ENCODE data around the gene NLGN4Y. TPM values are rescaled to one million over a fixed set of nuclear protein-coding genes. Genes with fewer than 3 reads are reported as not detected.

NLGN4Y gene
- total RNA-seq, 1 donor from 2014 or later, result 43.6 TPM

DNA sequence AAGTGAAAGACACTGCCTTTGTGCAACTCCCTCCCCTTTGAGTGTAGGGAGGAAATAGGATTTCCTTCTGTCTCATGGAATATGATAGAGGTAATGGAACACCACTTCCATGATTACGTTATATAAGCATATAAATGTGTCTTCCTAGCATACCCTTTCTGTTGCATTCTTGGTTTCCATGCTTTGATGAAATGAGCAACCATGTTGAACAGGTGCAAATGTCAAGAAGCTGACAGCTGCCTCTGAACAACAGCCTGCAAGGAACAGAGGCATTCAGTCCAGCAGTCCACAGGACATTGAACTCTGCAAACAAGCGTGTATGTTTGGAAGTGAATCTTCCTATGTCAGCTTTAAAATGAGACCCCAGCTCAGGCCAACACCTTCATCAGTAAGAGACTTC lies 117.5 kb downstream of the NLGN4Y start:
- no peak for DNase-seq (ENCODE audit: low spot score in 2 of 2)
- no peak for FAIRE-seq

DNA sequence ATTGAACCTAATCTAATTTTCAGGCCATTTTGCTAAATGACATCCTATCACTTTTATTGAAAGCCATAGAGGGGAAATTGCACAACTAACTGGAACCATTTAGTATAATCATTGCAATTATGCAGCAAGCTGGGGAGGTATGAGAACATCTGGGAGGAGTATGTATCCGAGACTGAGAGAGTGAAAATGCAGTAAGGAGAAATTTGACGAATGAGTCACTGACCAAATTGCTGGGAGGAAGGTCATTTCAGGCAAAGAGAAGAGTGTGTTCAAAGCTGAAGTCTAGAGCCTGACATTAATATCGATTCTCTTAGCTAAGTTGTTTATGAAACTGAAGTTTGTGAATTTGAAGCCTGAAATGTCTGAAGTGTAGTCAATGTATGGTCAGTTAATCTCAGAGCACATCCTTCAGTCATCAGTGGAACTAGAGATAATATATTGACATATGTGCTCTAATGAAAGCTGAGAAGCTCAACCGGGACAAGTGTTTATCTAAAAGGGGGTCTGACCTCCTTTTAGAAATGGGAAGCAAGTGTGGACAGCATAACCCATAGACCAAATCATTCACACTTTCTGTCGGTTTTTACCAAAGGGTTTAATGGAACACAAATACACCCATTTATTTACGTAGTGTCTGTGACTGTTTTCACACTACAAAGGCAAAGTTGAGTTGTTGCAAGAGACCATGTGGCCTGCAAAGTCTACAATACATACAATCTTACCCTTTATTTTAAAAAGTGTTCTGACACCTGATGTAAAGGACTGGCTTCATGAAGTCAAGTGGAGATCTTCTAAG lies 120.0 kb downstream of the NLGN4Y start:
- FAIRE-seq (no peak), DNase-seq (ENCODE audit: low spot score in 2 of 2) (no peak)

DNA sequence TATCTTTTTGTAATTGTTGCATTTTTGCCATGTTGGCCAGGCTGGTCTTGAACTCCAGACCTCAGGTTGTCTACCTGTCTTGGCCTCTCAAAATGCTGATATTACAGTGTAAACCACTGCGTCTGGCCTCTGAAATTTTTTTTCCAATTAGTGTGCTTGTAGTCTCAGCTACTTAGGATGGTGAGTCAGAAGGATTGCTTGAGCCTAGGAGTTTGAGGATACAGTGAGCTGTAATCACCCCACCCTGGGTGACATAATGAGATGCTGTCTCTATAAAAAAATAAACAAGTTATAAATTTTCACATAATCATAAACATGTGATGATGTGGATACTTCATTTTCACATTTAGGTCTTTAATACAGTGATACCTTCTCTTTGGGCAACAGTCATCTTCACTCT lies 154.9 kb downstream of the NLGN4Y start:
- no peak for DNase-seq (ENCODE audit: low spot score in 2 of 2)
- FAIRE-seq, result no peak

DNA sequence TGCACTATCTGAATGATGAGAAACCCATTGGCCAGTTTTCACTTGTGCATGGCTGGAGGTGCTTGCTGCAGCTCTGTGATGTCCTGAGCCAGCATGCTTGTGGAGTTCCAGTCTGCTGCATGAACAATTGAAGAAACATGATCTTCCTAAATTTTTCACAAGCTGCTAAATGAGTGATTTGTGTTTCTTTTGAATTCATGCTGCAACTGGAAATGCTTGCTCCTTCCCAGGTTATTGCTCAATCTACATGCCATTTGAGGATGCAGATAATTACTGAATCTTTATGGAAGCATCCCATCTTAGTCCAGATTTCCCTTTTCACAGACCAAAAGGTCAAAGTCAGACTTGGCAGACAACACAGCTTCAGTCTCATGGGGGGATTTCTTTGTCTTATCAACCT lies 170.2 kb downstream of the NLGN4Y start:
- no peak for DNase-seq (ENCODE audit: low spot score in 2 of 2)

DNA sequence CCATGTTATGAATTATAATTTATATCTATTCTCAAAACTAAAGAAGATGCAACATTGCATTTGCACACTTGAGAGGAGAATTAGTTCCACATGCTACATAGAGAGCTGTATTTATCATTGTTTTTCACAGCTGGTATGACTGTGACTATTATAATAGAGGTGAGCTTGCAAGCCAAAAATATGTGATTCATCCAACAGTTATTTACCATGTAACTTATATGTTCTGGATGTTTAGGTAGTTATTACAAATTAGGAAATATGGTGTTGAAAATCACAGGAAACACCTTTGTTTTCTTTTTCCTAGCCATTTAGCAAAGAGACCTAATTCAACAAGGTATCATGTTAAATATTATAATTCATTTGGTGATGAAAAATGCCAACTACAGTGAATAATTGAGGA lies 183.8 kb downstream of the NLGN4Y start:
- no peak for FAIRE-seq
- DNase-seq (ENCODE audit: low spot score in 2 of 2), result no peak

More for the DNA sequence above, 170.2 kb downstream of the NLGN4Y start:
- FAIRE-seq, result no peak

DNA sequence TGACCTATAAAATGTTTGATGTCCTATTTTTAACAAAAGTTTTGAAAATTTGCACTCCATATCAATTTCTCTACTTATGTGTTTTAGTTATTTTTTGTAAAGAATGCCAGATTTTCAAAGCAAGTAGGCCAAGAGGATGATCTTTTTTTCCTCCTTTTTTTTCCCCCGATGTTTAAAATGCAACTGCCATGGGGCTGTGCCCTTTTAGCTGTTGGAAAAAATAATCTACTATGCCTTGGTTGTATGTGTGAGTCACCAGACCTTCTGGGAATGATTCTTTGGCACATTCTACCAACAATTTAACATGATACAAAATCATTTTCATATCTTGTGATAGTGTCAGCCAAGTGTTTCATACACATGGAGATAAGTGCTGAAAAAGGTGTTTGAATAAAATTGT lies 217.3 kb downstream of the NLGN4Y start:
- no peak for FAIRE-seq
- DNase-seq (ENCODE audit: low spot score in 2 of 2), result no peak

DNA sequence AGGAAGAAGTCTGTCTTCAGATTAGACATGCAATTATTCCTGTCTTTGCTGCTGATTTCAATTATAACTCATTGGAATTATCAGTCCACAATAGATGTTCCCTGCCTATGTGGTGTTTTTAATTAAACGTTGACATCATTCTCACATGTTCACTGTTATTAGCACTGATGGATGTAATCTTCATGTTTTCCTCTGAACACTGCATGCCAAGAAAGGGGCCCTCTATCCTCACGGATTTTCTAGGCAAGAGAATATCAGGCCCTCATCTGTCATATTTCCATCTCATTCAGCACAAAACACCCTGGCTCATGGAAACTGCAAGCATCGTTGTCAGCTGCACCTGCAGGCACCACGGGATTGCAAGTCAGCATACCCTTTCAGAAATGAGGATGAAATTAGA lies 224.0 kb downstream of the NLGN4Y start:
- FAIRE-seq, result no peak

DNA sequence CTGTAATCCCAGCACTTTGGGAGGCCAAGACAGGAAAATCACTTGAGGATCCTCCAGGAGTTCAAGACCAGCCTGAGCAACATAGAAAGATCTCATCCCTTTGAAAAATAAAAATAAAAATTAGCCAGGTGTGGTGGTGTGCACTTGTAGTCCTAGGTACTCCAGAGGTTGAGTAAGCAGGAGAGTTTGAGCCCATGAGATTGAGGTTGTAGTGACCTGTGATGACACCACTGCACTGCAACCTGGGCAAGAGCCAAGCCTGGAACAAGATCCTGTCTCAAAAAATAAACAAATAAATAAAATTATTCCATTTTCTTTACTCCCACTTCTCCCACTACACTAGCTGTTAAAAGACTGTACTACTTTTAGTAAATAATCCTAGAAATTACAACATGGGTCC lies 231.2 kb downstream of the NLGN4Y start:
- DNase-seq (ENCODE audit: low spot score in 2 of 2), result no peak
- no peak for FAIRE-seq

More for the DNA sequence above, 224.0 kb downstream of the NLGN4Y start:
- no peak for DNase-seq (ENCODE audit: low spot score in 2 of 2)

DNA sequence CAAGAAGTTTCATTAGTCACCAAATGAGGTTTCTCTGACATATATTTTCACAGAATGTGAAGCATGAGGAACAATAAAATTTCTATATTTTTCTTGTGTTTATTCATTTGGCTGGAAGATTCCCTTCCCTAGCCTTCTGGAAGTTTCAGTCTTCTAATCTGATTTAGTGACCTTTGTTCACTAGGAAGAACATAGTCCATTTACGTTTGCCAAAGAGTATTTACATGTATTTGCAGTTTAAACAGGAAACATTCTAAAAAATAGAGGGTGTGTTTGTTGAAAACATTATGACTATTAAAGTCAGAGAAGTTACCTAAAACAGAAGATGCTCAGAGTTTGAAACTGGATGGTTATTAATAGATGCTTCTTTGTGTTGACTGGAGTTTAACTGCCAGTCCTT lies 238.6 kb downstream of the NLGN4Y start:
- DNase-seq (ENCODE audit: low spot score in 2 of 2), result no peak
- no peak for FAIRE-seq

DNA sequence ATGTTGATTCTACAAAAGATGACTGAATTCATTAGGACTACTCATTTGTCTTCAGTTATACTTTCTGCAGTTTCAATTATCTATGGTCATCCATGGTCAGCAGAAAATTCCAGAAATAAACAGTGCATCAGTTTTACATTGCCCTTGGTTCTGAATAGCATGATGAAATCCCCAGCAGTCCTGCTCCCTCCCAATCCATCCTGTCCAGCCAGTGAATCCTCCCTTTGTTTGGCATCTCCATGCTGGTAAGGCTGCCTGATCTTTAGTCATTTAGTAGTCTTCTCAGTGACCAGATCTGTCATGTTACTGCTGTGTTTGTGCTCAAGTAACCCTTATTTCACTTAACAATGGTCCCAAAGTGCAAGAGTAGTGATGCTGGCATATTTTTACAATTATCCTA lies 239.3 kb downstream of the NLGN4Y start:
- DNase-seq (ENCODE audit: low spot score in 2 of 2) (no peak), FAIRE-seq (no peak)

DNA sequence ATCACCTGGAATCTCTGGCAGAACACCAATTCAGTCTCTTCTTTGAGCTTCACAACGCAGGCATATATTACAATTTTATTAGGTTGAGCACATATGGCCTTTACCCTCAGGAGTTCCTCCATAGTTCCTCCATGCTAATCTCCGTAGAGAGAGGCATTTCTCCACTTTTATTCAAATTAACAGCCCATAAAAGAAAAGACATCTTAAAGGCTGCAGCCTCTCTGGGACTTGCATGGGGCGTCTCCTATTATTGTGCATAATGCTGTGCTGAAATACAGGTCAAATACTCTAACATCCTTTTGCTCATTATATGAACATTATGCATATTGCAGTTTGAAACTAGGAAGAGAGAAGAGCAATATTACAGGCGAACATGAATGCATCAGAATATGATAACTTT lies 253.9 kb downstream of the NLGN4Y start:
- no peak for FAIRE-seq
- DNase-seq (ENCODE audit: low spot score in 2 of 2), result no peak

DNA sequence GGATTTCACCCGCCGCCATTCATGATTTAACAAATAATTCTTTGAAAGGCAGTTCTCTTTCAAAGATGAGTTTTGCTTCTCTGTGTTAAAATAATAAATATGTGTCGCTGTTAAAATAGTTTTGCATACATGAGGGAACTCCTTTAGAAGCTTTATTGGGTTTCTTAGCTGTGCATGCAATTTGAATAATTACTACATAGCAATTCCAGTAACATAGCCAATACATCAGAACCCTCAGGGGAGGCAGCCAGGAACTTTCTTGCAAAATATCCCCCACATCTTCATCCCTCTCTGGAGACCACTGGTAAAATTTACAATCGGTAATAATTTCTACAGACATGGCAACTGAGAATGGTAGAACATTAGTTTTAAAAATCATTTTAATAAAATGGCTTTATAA lies 268.8 kb downstream of the NLGN4Y start:
- FAIRE-seq, result no peak

DNA sequence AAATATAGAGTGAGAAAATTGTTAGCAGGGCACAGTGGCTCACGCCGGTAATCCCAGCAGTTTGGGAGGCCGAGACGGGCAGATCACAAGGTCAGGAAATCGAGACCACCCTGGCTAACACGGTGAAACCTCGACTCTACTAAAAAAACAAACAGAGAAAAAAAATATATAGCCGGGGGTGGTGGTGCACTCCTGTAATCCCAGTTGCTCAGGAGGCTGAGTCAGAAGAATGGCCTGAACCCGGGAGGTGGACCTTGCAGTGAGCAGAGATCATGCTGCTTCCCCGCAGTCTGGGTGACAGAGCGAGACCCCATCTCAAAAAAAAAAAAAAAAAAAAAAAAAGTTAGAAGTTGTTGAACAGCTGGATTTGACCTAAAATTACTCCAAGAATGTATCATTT lies 269.3 kb downstream of the NLGN4Y start:
- DNase-seq (ENCODE audit: low spot score in 2 of 2) (no peak), FAIRE-seq (no peak)

More for the DNA sequence above, 268.8 kb downstream of the NLGN4Y start:
- no peak for DNase-seq (ENCODE audit: low spot score in 2 of 2)

DNA sequence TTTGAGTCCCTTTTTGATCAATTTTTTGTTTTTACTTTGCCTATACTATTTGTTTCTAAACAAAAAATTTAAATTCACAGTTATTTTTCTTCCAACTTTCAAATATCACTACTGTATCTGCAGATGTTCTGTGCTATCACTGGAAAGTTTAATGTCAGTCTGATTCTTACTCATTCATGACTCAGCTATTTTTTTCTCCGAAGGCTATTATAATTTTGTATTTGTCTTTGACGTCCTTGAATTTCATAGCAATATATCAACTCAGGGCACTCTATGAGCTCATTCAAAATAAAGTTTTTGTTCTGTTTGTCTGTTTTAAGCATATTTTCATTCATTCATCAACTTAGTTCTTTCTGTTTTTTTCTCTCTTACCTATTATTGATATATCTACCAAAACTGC lies 273.7 kb downstream of the NLGN4Y start:
- FAIRE-seq, result no peak
- no peak for DNase-seq (ENCODE audit: low spot score in 2 of 2)

DNA sequence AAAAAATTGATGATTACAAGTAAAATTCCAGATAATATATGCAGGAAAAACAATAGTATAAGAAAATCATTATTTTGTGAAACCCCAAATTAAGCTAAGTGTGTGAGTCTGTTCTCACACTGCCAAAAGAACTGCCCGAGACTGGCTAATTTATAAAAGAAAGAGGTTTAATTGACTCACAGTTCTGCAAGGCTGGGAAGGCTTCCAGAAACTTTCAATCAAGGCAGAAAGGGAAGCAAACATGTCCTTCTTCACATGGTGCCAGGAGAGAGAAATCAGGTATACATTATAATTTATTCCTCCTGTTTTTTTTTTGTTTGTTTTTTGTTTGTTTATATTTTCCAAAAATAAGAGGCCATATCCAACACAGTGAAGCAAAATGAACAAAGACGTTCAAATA lies 276.8 kb downstream of the NLGN4Y start:
- FAIRE-seq, result no peak
- DNase-seq (ENCODE audit: low spot score in 2 of 2), result no peak

DNA sequence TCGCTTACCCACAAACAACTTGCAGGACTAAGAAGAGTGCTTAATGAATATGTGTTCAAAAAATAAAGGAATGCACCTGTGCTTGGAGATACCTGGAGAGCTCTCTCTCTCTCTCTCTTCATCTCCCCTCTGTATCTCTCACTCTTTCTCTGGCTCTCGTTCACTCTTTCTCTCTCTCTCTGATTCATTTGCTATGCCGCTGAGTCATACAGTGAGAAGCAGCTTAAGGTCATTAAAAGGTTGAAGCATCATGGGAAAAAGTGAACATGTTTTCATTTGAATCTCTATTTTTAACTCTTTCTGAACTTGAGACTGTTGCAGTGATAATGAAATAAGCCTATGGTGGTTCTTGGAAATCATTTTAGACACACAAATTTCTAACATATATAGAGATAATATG lies 277.8 kb downstream of the NLGN4Y start:
- DNase-seq (ENCODE audit: low spot score in 2 of 2), result no peak
- FAIRE-seq, result no peak

DNA sequence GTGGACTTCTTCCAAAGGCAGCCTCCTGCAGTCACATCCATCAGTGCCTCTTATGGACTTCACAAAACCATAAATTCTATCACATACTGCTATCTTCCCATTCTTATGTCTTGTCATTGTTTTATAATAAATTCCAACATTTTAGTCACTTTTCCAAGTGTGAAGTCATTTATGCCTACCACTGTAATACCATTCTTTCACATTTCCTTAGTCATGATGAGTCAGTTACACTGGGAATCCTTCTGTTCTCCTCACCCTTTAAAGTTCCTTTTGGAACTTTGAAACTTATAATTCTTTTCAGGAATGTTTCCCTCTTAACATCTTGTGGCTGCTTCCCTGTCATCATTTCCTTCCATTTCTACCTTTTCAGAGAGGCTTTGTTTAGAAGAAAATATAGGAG lies 279.7 kb downstream of the NLGN4Y start:
- DNase-seq (ENCODE audit: low spot score in 2 of 2) (no peak), FAIRE-seq (no peak)

DNA sequence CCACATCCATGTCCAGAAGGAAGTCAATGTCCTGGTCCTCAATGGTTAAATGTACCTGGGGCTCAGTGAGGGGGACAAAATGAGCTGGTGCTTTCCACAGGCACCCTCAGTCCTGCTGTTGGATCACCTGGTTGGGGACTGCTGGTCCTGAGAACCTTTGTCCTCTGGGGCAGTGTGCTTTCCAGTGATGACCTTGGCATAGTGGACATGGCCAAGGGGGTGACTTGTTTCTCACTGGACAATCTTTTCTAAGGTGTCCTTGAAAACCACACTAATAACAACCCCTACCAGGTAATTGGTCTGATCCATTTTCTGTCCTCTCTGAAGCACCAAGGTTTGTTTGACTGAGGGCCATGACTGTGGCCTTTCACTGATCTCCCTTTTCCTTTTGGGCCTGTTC lies 294.1 kb downstream of the NLGN4Y start:
- DNase-seq (ENCODE audit: low spot score in 2 of 2) (no peak), FAIRE-seq (no peak)

DNA sequence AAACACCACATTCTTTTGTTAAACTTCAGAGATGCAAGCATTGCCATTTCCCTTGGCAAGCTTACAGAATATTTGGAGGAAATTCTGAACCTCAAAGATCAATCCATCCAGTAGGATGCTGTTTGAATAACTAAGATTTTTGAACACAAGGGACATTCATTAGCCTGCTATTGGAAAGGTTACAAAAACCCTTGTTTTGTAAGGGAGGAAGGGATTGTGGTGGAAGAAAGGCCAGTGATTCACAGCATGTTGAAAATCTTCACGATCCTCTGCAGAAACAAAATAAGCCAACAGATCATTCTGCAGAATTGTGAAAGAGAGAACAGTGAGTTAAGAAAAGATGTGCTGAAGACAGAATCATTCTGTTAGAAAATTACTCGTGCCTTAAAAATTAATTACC lies 297.9 kb downstream of the NLGN4Y start:
- no peak for FAIRE-seq
- DNase-seq (ENCODE audit: low spot score in 2 of 2), result no peak

DNA sequence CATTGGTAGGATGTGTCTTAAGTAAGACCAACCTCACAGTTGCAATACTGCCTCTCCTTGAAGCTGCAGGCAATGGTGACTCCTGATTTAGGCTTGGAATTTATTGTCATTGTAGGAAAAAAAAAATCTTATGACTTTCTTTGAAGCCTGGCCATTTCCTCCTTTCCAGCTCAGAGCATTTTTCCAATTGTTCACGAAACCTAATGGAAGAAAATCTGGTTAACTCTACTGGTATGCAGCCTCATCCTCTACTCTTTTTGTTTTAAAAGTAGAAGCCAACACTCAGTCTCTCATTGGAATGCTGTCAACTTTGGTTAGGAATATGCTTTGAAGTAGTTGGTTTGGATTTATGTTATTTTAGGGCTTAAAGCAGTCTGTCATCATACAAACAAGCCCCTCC lies 298.6 kb downstream of the NLGN4Y start:
- FAIRE-seq (no peak), DNase-seq (ENCODE audit: low spot score in 2 of 2) (no peak)

DNA sequence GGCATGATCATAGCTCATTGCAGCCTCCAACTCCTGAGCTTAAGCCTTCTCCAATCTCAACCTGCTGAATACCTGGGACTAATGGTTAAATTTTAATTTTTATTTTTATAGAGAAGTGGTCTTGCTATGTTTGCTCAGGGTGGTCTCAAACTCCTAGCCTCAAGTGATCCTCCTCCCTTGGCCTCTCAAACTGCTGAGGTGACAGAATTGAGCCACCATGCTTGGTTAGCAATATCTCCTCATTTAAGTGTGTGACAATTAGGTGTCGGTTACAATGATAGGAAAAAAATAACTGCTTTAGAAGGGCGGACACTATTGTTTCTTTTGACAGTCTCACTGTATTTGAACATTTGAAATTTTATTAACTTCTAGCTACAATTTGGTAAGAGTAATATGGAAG lies 300.3 kb downstream of the NLGN4Y start:
- DNase-seq (ENCODE audit: low spot score in 2 of 2) (no peak), FAIRE-seq (no peak)

DNA sequence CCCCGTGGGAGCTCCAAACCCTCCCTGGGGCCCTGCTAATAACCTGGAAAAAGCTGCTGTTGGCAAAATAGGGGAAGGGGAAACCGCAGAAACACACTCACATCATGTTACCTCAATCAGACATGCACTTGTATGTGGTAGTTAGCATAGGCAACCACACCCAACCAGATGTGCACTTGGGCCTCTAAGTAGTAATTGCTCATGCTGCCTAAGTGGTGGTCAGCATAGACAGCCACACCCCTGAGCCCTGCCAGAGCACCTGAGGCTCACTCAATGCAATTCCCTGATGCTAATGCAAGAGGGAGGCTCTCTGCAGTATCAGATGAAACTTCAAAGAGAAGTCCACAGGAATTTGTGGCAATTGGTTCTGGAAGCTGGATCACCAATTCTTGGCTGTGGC lies 301.4 kb downstream of the NLGN4Y start:
- FAIRE-seq, result no peak
- no peak for DNase-seq (ENCODE audit: low spot score in 2 of 2)

DNA sequence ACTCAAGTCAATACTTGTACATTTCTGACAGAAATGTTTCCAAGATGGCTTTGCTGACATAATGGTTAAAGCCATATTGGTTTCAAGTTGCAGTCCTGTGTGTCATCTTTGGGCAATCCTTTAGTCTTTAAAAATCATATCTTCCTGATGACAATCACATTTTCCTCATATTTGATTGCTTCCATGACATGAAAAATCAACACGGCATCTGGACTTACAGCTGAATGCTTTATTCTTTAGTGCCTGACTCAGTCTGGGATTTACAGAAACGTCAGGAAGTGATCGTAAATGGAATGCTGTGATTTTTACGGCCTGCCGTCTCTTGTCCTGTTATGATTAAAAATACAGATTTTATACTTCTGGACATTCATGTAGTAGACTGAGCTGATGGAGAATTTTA lies 304.2 kb downstream of the NLGN4Y start:
- no peak for FAIRE-seq

More for the DNA sequence above, 304.2 kb downstream of the NLGN4Y start:
- no peak for DNase-seq (ENCODE audit: low spot score in 2 of 2)
